ENCODE measurements around the gene AUNIP.

GRCh38 chr1:25900219-25900618, 41.0 kb upstream of the AUNIP start:
- no peak for TF ChIP-seq CTCF (IDR thresholded peaks at IDR 0.05)
- TF ChIP-seq POLR2A (IDR thresholded peaks at IDR 0.05): no peak
- TF ChIP-seq POLR2AphosphoS5 (IDR thresholded peaks at IDR 0.05): no peak
- TF ChIP-seq EP300 (IDR thresholded peaks at IDR 0.05): no peak

Data from upper lobe of left lung (tissue), 4 donors.